Activated T-helper 1 cell treated with anti-CD3 and anti-CD28 coated beads, Interleukin-2, amount 50 U/mL, for 16 hours (primary cell): Measurements from ENCODE around the gene SETBP1.

Experiments
- DNase-seq, 2 donors: peaks; one replicate each; pipeline ENCODE4 v3.0.0-alpha.2; 2020; ENCODE audit warnings: low read depth in 1 of 2, low spot score in 1 of 2

Gene SETBP1

GRCh38 chr18:44680273-44681075 is at the start of gene SETBP1:
Gene SETBP1 (plus strand): TSS chr18:44680888. CDS start chr18:44701347, 20,459 bp downstream.
- DNase-seq, result no peak

GRCh38 chr18:44632469-44633145 is 48.1 kb upstream of the SETBP1 start:
- no peak for DNase-seq

- DNase-seq, result no peak
Observed at GRCh38 chr18:44635546-44635945, 45.1 kb upstream of the SETBP1 start.

- no peak for DNase-seq
Observed at GRCh38 chr18:44636241-44636640, 44.4 kb upstream of the SETBP1 start.

- DNase-seq, result no peak
Observed at GRCh38 chr18:44637210-44638033, 43.3 kb upstream of the SETBP1 start.

- no peak for DNase-seq
Observed at GRCh38 chr18:44638034-44638540, 42.6 kb upstream of the SETBP1 start.

- DNase-seq, result no peak
Observed at GRCh38 chr18:44638811-44639210, 41.9 kb upstream of the SETBP1 start.

GRCh38 chr18:44643004-44643403 is 37.7 kb upstream of the SETBP1 start:
- no peak for DNase-seq

GRCh38 chr18:44651478-44651877 is 29.2 kb upstream of the SETBP1 start:
- DNase-seq, result no peak

GRCh38 chr18:44651918-44652572 is 28.6 kb upstream of the SETBP1 start:
- DNase-seq, result no peak

GRCh38 chr18:44652722-44653121 is 28.0 kb upstream of the SETBP1 start:
- DNase-seq, result no peak

- DNase-seq, result no peak
Observed at GRCh38 chr18:44654573-44654972, 26.1 kb upstream of the SETBP1 start.

- DNase-seq, result no peak
Observed at GRCh38 chr18:44655435-44655834, 25.3 kb upstream of the SETBP1 start.

GRCh38 chr18:44659771-44660170 is 20.9 kb upstream of the SETBP1 start:
- DNase-seq, result no peak

- no peak for DNase-seq
Observed at GRCh38 chr18:44668270-44668975, 12.3 kb upstream of the SETBP1 start.

- DNase-seq, result no peak
Observed at GRCh38 chr18:44671914-44672313, 8.8 kb upstream of the SETBP1 start.

GRCh38 chr18:44672506-44672905 is 8.2 kb upstream of the SETBP1 start:
- DNase-seq, result no peak

GRCh38 chr18:44673256-44673880 is 7.3 kb upstream of the SETBP1 start:
- no peak for DNase-seq

GRCh38 chr18:44677933-44678332 is 2.8 kb upstream of the SETBP1 start:
- no peak for DNase-seq

GRCh38 chr18:44678725-44679055 is 2.0 kb upstream of the SETBP1 start:
- no peak for DNase-seq
